HepG2 (cell line): Measurements from ENCODE around the gene ABRACL. TPM values are rescaled to one million over a fixed set of nuclear protein-coding genes. Genes with fewer than 3 reads are reported as not detected.
A peak's percentile ranks its signal among the peaks of the same experiment; 100 is the strongest.

Source experiments
- CBX2 ChIP-seq, 2 experiments: fragments of 200-600 bp in 1 of 2; sonication (generic); formaldehyde crosslinking in 1 of 2; IDR thresholded peaks; 2 replicates each; pipeline versions ENCODE4 v1.7.0 to v1.8.1; 2018 to 2022; ENCODE audit warnings: low read depth in 2 of 2, low read length in 1 of 2, mild to moderate bottlenecking in 1 of 2, missing genetic modification reagents in 1 of 2
- ELF4 ChIP-seq: sonication (generic); formaldehyde crosslinking; IDR thresholded peaks from 2 replicates; pipeline ENCODE4 v1.5.0; 2020; ENCODE audit warnings: missing genetic modification reagents, mild to moderate bottlenecking, moderate library complexity, borderline replicate concordance
- ETV5 ChIP-seq: IDR thresholded peaks from 2 replicates; pipeline ENCODE4 v1.6.1; 2018; ENCODE audit warnings: missing biosample characterization, missing genetic modification reagents, inconsistent platforms, borderline replicate concordance
- GATAD1 ChIP-seq: IDR thresholded peaks from 2 replicates; pipeline ENCODE4 v1.6.1; 2016; ENCODE audit warnings: missing genetic modification reagents, missing compliant biosample characterization
- KAT7 ChIP-seq: IDR thresholded peaks from 2 replicates; pipeline ENCODE4 v1.6.1; 2018; ENCODE audit warnings: borderline replicate concordance, missing compliant biosample characterization
- KDM1A ChIP-seq: IDR thresholded peaks from 2 replicates; pipeline ENCODE4 v1.6.1; 2016; ENCODE audit warnings: missing compliant biosample characterization
- KDM5B ChIP-seq: sonication (generic); formaldehyde crosslinking; IDR thresholded peaks from 2 replicates; pipeline ENCODE4 v1.4.0; 2020; ENCODE audit warnings: missing genetic modification reagents, mild to moderate bottlenecking, borderline replicate concordance
- KLF13 ChIP-seq: sonication (generic); formaldehyde crosslinking; IDR thresholded peaks from 2 replicates; pipeline ENCODE4 v1.4.0; 2020; ENCODE audit warnings: mild to moderate bottlenecking, missing genetic modification reagents
- MIXL1 ChIP-seq: IDR thresholded peaks from 2 replicates; pipeline ENCODE4 v1.6.1; 2016
- NFIB ChIP-seq: sonication (generic); formaldehyde crosslinking; IDR thresholded peaks from 2 replicates; pipeline ENCODE4 v1.9.0; 2021; ENCODE audit warnings: missing genetic modification reagents, mild to moderate bottlenecking, borderline replicate concordance
- NFRKB ChIP-seq: fragments of 450-650 bp; IDR thresholded peaks from 2 replicates; pipeline ENCODE4 v1.6.1; 2017
- POLR2G ChIP-seq: fragments of 200-400 bp; formaldehyde crosslinking; IDR thresholded peaks from 2 replicates; pipeline ENCODE4 v1.6.1; 2018; ENCODE audit warnings: mild to moderate bottlenecking, low read depth, low read length, moderate library complexity
- SPEN ChIP-seq: sonication (generic); formaldehyde crosslinking; IDR thresholded peaks from 2 replicates; pipeline ENCODE4 v1.5.1; 2020; ENCODE audit warnings: low read depth, mild to moderate bottlenecking, missing genetic modification reagents
- TBX2 ChIP-seq: sonication (generic); formaldehyde crosslinking; IDR thresholded peaks from 2 replicates; pipeline ENCODE4 v1.5.0; 2020; ENCODE audit warnings: missing genetic modification reagents, mild to moderate bottlenecking, borderline replicate concordance
- TCF7 ChIP-seq: sonication (generic); IDR thresholded peaks from 2 replicates; pipeline ENCODE4 v1.6.1; 2016; ENCODE audit warnings: antibody characterized with exemption, low read depth
- TEAD3 ChIP-seq: optimal IDR thresholded peaks from 2 replicates; pipeline ENCODE3; 2016; ENCODE audit warnings: borderline replicate concordance
- XRCC5 ChIP-seq: fragments of 200-400 bp; formaldehyde crosslinking; optimal IDR thresholded peaks from 2 replicates; pipeline ENCODE3; 2017; ENCODE audit warnings: mild to moderate bottlenecking, low read length
- ZNF101 ChIP-seq: sonication (generic); formaldehyde crosslinking; IDR thresholded peaks from 2 replicates; pipeline ENCODE4 v1.4.0; 2020; ENCODE audit warnings: mild to moderate bottlenecking, low read depth, missing genetic modification reagents, borderline replicate concordance
- ZNF563 ChIP-seq: sonication (generic); formaldehyde crosslinking; IDR thresholded peaks from 2 replicates; pipeline ENCODE4 v1.8.0; 2022; ENCODE audit warnings: mild to moderate bottlenecking, moderate library complexity, missing genetic modification reagents
- ZNF720 ChIP-seq: sonication (generic); formaldehyde crosslinking; IDR thresholded peaks from 2 replicates; pipeline ENCODE4 v1.4.0; 2020; ENCODE audit warnings: missing genetic modification reagents
- polyA plus RNA-seq, 8 experiments: library from polyadenylated mRNA; depleted of rRNA in 3 of 8; stranded (reverse) in 7 of 8; unstranded in 1 of 8; fragments of >200 nt; fragmentation: Illumina TruSeq in 4 of 8; extraction: Trizol in 4 of 8; gene quantifications; 2 replicates each; pipeline versions ENCODE4 v1.2.1 to v1.2.3, GENCODE V29; 2011 to 2016; ENCODE audit warnings: low read depth in 4 of 8, missing spikeins in 1 of 8, mixed read lengths in 1 of 8; ENCODE audit not compliant: insufficient read depth in 1 of 8
- total RNA-seq, 5 experiments: library from RNA; depleted of rRNA; stranded (reverse); fragments of >200 nt; fragmentation: Illumina TruSeq; extraction: Trizol; gene quantifications; 2 replicates each; pipeline ENCODE4 v1.2.3, GENCODE V29; 2016; ENCODE audit warnings: low read depth in 1 of 5
- TF ChIP-seq, protein P1 (sequence below): sonication (generic); formaldehyde crosslinking; IDR thresholded peaks from 2 replicates; pipeline ENCODE4 v1.5.0; 2020; ENCODE audit warnings: missing genetic modification reagents
- TF ChIP-seq, protein P2 (sequence below): sonication (generic); formaldehyde crosslinking; IDR thresholded peaks from 2 replicates; pipeline ENCODE4 v1.9.0; 2021; ENCODE audit warnings: missing genetic modification reagents, borderline replicate concordance
- TF ChIP-seq, protein P3 (sequence below): sonication (generic); formaldehyde crosslinking; IDR thresholded peaks from 2 replicates; pipeline ENCODE4 v1.8.1; 2023; ENCODE audit warnings: missing genetic modification reagents, inconsistent platforms, borderline replicate concordance

Gene ABRACL
- total and polyA plus RNA-seq, 2 of the 13 experiments (the other 11 are each of a cell fraction or from before 2014, with no cell fraction given): 1.4 to 5.4 TPM

DNA sequence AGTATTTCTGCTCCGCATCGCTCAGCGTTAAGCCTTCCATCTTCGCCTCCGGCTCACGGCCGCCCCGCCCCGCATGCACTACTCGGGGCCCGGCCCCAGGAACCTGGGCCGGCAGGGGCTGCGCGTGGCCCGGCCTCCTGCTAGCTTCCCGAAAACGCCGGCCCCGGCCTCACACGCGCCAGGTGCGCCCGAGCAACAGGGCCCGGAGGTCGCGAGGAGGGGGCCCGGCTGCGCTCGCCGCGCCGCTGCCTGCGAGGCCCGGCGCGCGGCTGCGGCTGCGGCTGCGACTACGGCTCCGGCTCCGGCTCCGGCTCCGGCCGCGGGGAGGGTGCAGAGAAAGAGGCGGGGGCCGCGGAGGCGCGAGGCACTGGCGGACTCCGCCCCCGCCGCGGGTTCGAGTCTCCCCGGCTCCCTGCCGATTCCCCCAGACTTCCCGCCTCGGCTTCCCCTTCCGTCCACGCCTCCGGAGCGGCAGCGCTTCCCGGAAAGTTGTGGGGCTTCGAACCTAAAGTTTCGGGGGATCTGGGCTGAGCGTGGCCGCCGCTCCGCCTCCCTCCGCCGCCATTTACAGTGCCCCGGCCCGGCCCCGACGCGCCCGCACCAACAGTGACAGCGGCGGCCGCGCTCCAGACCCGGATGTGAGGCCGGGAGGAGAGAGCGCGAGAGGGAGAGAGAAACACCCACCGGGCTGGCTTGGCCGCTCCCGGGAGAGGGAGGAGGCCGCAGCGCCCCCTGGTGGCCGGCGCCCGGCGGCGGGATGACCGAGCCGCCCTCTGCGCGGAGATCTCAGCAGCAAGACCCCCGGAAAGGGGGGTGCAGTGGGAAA lies 40.7 kb upstream of the ABRACL start, which contains the start of gene REPS1 (continued):
- TF ChIP-seq, protein P1, sequence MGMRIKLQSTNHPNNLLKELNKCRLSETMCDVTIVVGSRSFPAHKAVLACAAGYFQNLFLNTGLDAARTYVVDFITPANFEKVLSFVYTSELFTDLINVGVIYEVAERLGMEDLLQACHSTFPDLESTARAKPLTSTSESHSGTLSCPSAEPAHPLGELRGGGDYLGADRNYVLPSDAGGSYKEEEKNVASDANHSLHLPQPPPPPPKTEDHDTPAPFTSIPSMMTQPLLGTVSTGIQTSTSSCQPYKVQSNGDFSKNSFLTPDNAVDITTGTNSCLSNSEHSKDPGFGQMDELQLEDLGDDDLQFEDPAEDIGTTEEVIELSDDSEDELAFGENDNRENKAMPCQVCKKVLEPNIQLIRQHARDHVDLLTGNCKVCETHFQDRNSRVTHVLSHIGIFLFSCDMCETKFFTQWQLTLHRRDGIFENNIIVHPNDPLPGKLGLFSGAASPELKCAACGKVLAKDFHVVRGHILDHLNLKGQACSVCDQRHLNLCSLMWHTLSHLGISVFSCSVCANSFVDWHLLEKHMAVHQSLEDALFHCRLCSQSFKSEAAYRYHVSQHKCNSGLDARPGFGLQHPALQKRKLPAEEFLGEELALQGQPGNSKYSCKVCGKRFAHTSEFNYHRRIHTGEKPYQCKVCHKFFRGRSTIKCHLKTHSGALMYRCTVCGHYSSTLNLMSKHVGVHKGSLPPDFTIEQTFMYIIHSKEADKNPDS: no peak; the same call in 1 of the 2 replicates
- TF ChIP-seq, protein P2, sequence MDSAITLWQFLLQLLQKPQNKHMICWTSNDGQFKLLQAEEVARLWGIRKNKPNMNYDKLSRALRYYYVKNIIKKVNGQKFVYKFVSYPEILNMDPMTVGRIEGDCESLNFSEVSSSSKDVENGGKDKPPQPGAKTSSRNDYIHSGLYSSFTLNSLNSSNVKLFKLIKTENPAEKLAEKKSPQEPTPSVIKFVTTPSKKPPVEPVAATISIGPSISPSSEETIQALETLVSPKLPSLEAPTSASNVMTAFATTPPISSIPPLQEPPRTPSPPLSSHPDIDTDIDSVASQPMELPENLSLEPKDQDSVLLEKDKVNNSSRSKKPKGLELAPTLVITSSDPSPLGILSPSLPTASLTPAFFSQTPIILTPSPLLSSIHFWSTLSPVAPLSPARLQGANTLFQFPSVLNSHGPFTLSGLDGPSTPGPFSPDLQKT: no peak
- TF ChIP-seq KLF13 (CRISPR knock-in tag) (peak; percentile 47; the same call in 1 of the 2 replicates), TEAD3 (CRISPR knock-in tag) (peak; percentile 81), TCF7 (no peak), SPEN (CRISPR knock-in tag) (peak; percentile 93), KDM5B (CRISPR knock-in tag) (peak; percentile 91), ZNF101 (CRISPR knock-in tag) (no peak), GATAD1 (peak; percentile 82), ETV5 (CRISPR knock-in tag) (peak; percentile 90), KDM1A (CRISPR knock-in tag) (peak; percentile 26; the same call in 1 of the 2 replicates), ELF4 (CRISPR knock-in tag) (no peak), NFRKB (no peak), POLR2G (peak; percentile 94), KAT7 (CRISPR knock-in tag) (peak; percentile 59; the same call in 1 of the 2 replicates), MIXL1 (CRISPR knock-in tag) (peak; percentile 50; the same call in 1 of the 2 replicates), TBX2 (CRISPR knock-in tag) (no peak; the same call in 1 of the 2 replicates), ZNF720 (no peak), CBX2 (IDR thresholded peaks at IDR 0.05; ENCODE audit: low read depth, low read length) (no peak), CBX2 (CRISPR knock-in tag; IDR thresholded peaks at IDR 0.05; ENCODE audit: low read depth) (no peak), NFIB (CRISPR knock-in tag) (no peak), XRCC5 (peak; percentile 97), ZNF563 (CRISPR knock-in tag) (peak; percentile 17; the same call in 1 of the 2 replicates)
- TF ChIP-seq, protein P3, sequence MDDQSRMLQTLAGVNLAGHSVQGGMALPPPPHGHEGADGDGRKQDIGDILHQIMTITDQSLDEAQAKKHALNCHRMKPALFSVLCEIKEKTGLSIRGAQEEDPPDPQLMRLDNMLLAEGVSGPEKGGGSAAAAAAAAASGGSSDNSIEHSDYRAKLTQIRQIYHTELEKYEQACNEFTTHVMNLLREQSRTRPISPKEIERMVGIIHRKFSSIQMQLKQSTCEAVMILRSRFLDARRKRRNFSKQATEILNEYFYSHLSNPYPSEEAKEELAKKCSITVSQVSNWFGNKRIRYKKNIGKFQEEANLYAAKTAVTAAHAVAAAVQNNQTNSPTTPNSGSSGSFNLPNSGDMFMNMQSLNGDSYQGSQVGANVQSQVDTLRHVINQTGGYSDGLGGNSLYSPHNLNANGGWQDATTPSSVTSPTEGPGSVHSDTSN (CRISPR knock-in tag): 0 out of 2 replicates have a peak, but pooled peaks have one; percentile 36
